ENCODE measurements around the gene CCNF. TPM values are rescaled to one million over a fixed set of nuclear protein-coding genes. Genes with fewer than 3 reads are reported as not detected.

CCNF gene
- total and polyA plus RNA-seq, 2 of the 8 experiments (the other 6 are each of a cell fraction or from before 2014, with no cell fraction given) = 15.4 to 54.3 TPM

DNA sequence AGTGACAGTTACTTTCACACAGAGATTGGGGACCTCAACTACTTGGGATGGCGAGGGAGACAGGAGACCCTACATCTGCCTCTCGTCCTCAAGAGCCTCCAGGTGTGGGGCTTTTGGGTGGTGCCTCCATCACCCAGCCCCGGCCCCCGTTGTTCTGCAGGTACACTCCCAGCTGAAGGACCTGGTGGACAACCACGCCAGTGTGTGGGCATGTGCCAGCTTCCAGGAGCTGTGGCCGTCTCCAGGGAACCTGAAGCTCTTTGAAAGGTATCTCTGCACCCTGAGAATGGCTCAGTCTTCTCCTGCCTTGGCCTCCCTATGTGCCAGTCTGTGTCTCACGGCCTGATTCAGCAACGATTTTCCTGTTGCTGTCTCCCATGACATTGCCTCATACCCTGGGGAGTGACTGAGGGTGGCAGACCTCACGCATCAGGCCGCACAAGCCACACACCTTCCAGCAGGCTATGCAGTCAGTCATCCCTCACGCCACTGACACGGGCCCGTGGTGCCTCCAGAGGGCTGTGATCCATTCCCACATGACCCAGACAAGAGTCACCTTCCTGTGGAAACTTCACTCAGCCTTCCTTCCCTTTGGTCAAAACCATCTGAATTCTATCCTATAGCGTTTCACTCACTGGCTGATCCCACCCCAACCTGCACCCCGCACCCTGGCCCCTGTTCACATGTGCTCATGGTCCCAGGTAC is 3.7 kb downstream of the CCNF start:
- no peak for TF ChIP-seq SIX5 (IDR thresholded peaks at IDR 0.05; ENCODE audit: low read depth, low read length)
- TF ChIP-seq SAP30 (IDR thresholded peaks at IDR 0.05; ENCODE audit: insufficient read depth, insufficient replicate concordance, low read length) = no peak
- no peak for TF ChIP-seq RBBP5 (IDR thresholded peaks at IDR 0.05; ENCODE audit: borderline replicate concordance, low read depth, low read length)
- no peak for TF ChIP-seq SIN3A (conservative IDR thresholded peaks at IDR 0.05 in 1 of 2, IDR thresholded peaks at IDR 0.05 in 1 of 2; ENCODE audit: low read depth in 1 of 2, low read length in 2 of 2)
- TF ChIP-seq SP4 (IDR thresholded peaks at IDR 0.05; ENCODE audit: low read length) = no peak
- no peak for TF ChIP-seq SRF (IDR thresholded peaks at IDR 0.05; ENCODE audit: low read depth, low read length)
- TF ChIP-seq EZH2 (IDR thresholded peaks at IDR 0.05; ENCODE audit: low read depth, low read length, severe bottlenecking) = no peak
- TF ChIP-seq ASH2L (IDR thresholded peaks at IDR 0.05; ENCODE audit: low read length) = no peak
- H4K91ac ChIP-seq (replicated peaks; ENCODE audit: insufficient read length, low read length) = no peak overlapping the region
- WGBS, 2 experiments (ENCODE audit: extremely low coverage in 1 of 2, insufficient coverage in 1 of 2, insufficient read length in 1 of 2, insufficient replicate concordance in 2 of 2, low coverage in 1 of 2, low lambda C conversion rate in 2 of 2, missing lambda C conversion rate in 1 of 2) = 94% methylated on average over 15 of the region's 15 CpGs; no CpG with 5 or more reads in 1 of the 2 experiments
- no peak overlapping the region for H3K18ac ChIP-seq (ENCODE audit: extremely low read depth, low read length)
- H2AFZ ChIP-seq (ENCODE audit: low read length) = no peak overlapping the region
- H3K9me3 ChIP-seq (ENCODE audit: insufficient read depth in 2 of 2, low read depth in 1 of 2, low read length in 1 of 2) = no peaks in the 10 kb centered on the region
- no peak overlapping the region for H2BK12ac ChIP-seq (ENCODE audit: low read depth, low read length)
- CTCF ChIA-PET (ENCODE audit: partially characterized antibody) = interaction anchor here (0.5 to 1.0 kb wide), 2 partner anchors 10 to 88 kb away, joined by 3 read pairs; no protein-coding TSS in a partner anchor
- H4K8ac ChIP-seq (ENCODE audit: extremely low read depth, insufficient read depth, low read length) = no peak overlapping the region
- H2BK15ac ChIP-seq (ENCODE audit: low read length) = no peak overlapping the region
- POLR2A ChIA-PET (ENCODE audit: partially characterized antibody) = interaction anchor here (1.2 to 1.4 kb wide), 2 partner anchors 167 to 181 kb away, joined by 3 read pairs; partner anchors contain the start of gene ECI1
- H3K4me3 ChIP-seq (ENCODE audit: extremely low read depth in 1 of 4, insufficient read depth in 2 of 4, low read depth in 3 of 4, low read length in 4 of 4) = no peak overlapping the region
- FAIRE-seq (no peak), DNase-seq (ENCODE audit: low read depth in 1 of 2, low spot score in 2 of 2) (no peak)
- H3K23me2 ChIP-seq (ENCODE audit: low read depth, low read length) = peaks cover 12% of the 10 kb centered on the region; the same call in 1 of the 2 replicates
- no peak overlapping the region for H3K9ac ChIP-seq (replicated peaks in 1 of 4; ENCODE audit: extremely low read depth in 1 of 4, low read depth in 3 of 4, low read length in 3 of 4)
- peaks cover 28 to 51% (median 43%) of the 10 kb centered on the region in 4 experiments for H3K36me3 ChIP-seq (ENCODE audit: control insufficient read depth in 2 of 4, insufficient read depth in 4 of 4, low read length in 3 of 4)
- H3K79me1 ChIP-seq (ENCODE audit: low read depth, low read length) = 0 out of 2 replicates have a peak, but pooled peaks cover 6% of the 10 kb centered on the region
- peaks cover 0 to 13% (median 6%) of the 10 kb centered on the region in 4 experiments; a peak in 5 of 7 replicates for H3K4me1 ChIP-seq (replicated peaks in 1 of 4; ENCODE audit: control insufficient read depth in 3 of 4, insufficient read depth in 4 of 4, low read length in 3 of 4)
- H4K5ac ChIP-seq (ENCODE audit: insufficient read length, low read depth, low read length) = no peak overlapping the region
- no peak overlapping the region for H2BK20ac ChIP-seq (ENCODE audit: low read length)
- no peak overlapping the region for H3K27ac ChIP-seq (ENCODE audit: low read depth, low read length)
- no peak overlapping the region for H3K4me2 ChIP-seq (ENCODE audit: insufficient read depth in 1 of 2, low read depth in 2 of 2, low read length in 2 of 2)
- peaks cover 11 to 17% of the 10 kb centered on the region in 2 experiments for H4K20me1 ChIP-seq (replicated peaks in 1 of 2; ENCODE audit: control insufficient read depth in 1 of 2, insufficient read depth in 2 of 2, low read length in 2 of 2)
- H3K56ac ChIP-seq (replicated peaks; ENCODE audit: insufficient read length, low read depth, low read length) = no peak overlapping the region
- peaks cover 0 to 2% (median under 1%) of the 10 kb centered on the region in 4 experiments; a peak in 2 of 7 replicates for H3K27me3 ChIP-seq (replicated peaks in 1 of 4; ENCODE audit: control insufficient read depth in 3 of 4, extremely low read depth in 1 of 4, insufficient read depth in 3 of 4, low read length in 3 of 4)
- H2BK5ac ChIP-seq (ENCODE audit: low read depth, low read length) = no peak overlapping the region
- H2BK120ac ChIP-seq (replicated peaks; ENCODE audit: low read depth, low read length) = no peak overlapping the region
- no peak overlapping the region for H2AK5ac ChIP-seq (ENCODE audit: low read depth, low read length)
- H3K4ac ChIP-seq (replicated peaks; ENCODE audit: insufficient read length, low read depth, low read length) = no peak overlapping the region
- no peak overlapping the region for H3K23ac ChIP-seq (ENCODE audit: insufficient read length)
- no peak overlapping the region for H3K14ac ChIP-seq (ENCODE audit: insufficient read length)
- peaks cover 0 to 15% of the 10 kb centered on the region in 2 experiments; a peak in 2 of 4 replicates for H3K79me2 ChIP-seq (ENCODE audit: control insufficient read depth in 1 of 2, insufficient read depth in 2 of 2, low read length in 2 of 2)
